GM12865 (cell line): ENCODE results near the gene SLC27A5.

Experiments used
- DNase-seq: peaks from one replicate; pipeline ENCODE4 v3.0.0; 2010; ENCODE audit warnings: low read depth
- H3K4me3 ChIP-seq: 2 replicates; pipeline ENCODE4 v1.5.1; 2011; ENCODE audit warnings: mild to moderate bottlenecking, low read depth, low read length, control low read depth
- TF ChIP-seq, protein P1 (sequence below): IDR thresholded peaks from 2 replicates; pipeline ENCODE4 v1.5.1; 2011; ENCODE audit warnings: low read length, control low read depth, low read depth, inconsistent platforms; ENCODE audit not compliant: insufficient read depth; ENCODE audit errors: missing control alignments

SLC27A5 gene

DNA sequence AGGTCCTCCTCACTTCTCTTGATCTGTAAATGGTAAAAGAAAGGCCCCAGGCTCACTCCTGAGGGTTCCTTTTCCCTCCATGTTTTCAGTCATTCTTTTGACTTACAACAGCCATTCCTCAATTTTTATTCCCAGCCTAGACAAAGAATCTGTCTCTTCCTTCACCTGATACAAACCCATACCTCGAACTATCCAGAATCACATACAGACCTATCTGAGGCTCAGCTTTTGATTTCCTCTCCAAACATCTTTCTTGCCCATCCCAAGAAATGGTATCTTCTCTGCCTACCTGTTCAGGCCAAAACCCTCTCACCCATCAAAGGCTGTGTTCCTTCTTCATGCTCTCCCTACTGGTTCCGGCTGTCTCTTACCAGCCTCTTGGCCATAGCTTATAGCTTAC, 40.9 kb upstream of the SLC27A5 start:
- no peak for DNase-seq

DNA sequence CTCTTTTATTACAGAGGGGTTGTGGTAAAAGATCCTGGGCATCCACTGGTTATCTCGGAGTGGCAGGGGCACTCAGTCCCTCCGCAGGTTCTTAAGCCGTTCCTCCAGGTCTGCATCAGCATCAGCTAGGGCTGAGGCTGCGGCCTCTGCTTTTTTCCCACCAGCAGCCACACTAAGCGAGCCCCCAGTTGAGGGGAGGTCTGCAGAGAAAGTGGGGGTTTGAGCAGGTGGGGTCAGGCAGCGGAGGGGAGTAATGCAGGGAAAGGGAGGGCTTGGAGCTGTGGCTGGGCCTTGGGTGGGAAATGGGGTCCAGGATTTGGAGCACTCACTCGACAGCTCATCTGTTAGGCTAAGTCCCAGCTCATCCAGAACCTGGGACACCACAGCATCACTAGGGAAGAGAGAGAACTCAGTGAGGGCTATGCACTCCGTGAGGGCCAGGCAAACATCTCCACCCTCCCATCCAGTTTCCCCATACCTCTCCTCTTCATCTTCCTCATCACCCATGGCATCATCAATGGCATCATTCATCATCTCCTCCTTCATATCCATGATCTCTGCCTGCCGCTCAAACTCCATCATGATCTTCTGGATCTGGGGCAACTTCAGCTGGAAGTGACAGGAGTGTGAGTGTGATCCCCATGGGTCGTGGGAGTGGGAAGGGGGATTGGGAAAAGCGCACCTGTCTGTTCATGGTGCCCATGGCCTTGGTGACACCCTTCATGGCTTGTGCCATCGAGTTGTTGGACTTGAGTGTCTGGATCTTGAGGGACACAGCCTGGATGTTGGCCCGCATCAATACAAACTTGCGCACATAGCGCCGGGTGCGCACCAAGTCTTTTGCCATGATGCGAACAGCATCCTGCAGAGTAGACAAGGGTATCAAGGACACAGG, 40.0 kb upstream of the SLC27A5 start:
- TF ChIP-seq, protein P1, sequence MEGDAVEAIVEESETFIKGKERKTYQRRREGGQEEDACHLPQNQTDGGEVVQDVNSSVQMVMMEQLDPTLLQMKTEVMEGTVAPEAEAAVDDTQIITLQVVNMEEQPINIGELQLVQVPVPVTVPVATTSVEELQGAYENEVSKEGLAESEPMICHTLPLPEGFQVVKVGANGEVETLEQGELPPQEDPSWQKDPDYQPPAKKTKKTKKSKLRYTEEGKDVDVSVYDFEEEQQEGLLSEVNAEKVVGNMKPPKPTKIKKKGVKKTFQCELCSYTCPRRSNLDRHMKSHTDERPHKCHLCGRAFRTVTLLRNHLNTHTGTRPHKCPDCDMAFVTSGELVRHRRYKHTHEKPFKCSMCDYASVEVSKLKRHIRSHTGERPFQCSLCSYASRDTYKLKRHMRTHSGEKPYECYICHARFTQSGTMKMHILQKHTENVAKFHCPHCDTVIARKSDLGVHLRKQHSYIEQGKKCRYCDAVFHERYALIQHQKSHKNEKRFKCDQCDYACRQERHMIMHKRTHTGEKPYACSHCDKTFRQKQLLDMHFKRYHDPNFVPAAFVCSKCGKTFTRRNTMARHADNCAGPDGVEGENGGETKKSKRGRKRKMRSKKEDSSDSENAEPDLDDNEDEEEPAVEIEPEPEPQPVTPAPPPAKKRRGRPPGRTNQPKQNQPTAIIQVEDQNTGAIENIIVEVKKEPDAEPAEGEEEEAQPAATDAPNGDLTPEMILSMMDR: no peak
- no peak for DNase-seq

More for the DNA sequence above, 40.9 kb upstream of the SLC27A5 start:
- no peak overlapping the region for H3K4me3 ChIP-seq
- TF ChIP-seq, protein P1: no peak

DNA sequence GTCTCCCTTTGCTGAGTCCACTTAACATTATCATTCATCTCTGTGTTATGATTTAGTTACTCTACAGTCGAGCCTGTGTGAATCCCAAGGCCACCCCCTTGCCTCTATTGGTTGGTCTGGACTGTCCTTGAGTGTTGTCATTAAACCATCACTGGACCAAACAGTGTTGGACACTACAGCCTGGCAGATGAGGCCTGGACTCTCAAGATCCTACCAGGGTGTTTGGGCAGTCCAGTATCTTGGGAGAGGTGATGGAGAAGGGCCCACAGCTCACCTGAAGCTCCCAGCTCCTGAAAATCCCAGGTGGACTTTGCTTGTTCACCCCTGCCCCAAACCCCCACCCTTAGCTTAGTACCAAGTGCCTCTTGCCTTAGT, 39.3 kb upstream of the SLC27A5 start:
- no peak overlapping the region for H3K4me3 ChIP-seq
- DNase-seq: no peak
- TF ChIP-seq, protein P1: no peak

More for the DNA sequence above, 40.0 kb upstream of the SLC27A5 start:
- H3K4me3 ChIP-seq: no peak overlapping the region

DNA sequence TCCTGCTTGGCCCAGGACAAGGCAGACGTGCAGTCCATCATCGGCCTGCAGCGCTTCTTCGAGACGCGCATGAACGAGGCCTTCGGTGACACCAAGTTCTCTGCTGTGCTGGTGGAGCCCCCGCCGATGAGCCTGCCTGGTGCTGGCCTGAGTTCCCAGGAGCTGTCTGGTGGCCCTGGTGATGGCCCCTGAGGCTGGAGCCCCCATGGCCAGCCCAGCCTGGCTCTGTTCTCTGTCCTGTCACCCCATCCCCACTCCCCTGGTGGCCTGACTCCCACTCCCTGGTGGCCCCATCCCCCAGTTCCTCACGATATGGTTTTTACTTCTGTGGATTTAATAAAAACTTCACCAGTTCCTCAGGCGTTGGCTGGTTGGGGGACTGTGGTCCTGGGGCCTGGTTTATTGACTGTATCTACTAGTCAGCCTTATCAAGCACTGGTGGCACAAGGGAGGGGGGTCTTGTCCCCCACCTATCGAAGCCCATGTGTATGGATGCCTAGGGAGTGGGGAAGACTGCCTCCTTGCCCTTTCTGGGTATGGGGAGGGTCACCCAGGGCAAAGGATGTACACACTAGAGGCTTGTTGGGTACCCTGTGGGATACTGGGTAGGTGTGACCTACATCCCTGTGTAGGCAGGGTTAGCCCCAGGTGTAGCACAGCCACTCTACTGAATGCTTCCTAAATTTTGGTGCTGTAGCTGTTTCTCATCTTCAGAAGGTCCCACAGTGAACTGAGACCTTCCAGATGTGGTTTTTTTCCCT, 38.8 kb upstream of the SLC27A5 start:
- no peak overlapping the region for H3K4me3 ChIP-seq
- TF ChIP-seq, protein P1: no peak
- no peak for DNase-seq

DNA sequence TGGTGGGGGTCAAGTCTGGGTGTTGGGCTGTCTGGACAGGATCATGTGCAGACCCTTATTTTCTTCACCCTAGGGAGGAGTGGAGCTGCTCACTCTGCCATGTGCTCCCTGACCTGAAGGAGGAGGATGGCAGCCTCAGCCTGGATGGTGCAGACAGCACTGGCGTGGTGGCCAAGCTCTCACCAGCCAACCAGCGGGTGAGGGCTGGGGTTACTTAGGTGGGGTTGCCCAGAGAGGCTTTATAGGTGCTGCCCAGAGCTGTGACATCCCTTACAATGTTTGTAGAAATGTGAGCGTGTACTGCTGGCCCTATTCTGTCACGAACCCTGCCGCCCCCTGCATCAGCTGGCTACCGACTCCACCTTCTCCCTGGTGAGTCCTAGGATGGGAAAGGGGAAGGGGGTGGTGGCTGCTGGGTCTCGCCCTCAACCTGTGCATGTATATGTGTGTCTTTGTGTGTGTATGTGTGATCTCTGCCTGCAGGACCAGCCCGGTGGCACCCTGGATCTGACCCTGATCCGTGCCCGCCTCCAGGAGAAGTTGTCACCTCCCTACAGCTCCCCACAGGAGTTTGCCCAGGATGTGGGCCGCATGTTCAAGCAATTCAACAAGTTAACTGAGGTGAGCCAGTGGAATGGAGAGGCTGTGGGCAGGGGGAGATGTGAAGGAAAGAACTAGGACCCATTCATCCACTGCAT, 38.0 kb upstream of the SLC27A5 start:
- H3K4me3 ChIP-seq: no peak overlapping the region
- no peak for DNase-seq
- TF ChIP-seq, protein P1: no peak

DNA sequence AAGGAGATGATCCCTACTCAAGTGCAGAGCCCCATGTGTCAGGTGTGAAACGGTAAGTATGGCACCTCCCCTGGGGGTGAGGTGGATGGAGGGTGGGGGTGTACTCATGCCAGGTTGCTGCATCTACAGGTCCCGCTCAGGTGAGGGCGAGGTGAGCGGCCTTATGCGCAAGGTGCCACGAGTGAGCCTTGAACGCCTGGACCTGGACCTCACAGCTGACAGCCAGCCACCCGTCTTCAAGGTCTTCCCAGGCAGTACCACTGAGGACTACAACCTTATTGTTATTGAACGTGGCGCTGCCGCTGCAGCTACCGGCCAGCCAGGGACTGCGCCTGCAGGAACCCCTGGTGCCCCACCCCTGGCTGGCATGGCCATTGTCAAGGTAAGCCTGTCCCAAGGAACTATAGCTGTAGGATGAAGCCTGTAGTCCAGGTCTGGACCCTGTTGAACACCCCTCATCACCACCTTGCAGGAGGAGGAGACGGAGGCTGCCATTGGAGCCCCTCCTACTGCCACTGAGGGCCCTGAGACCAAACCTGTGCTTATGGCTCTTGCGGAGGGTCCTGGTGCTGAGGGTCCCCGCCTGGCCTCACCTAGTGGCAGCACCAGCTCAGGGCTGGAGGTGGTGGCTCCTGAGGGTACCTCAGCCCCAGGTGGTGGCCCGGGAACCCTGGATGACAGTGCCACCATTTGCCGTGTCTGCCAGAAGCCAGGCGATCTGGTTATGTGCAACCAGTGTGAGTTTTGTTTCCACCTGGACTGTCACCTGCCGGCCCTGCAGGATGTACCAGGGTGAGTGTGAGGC, 37.3 kb upstream of the SLC27A5 start:
- TF ChIP-seq, protein P1: no peak
- DNase-seq: no peak

More for the DNA sequence above, 37.3 kb upstream of the SLC27A5 start:
- H3K4me3 ChIP-seq: no peak overlapping the region
